Muscle of arm (tissue), 12 donors: ENCODE measurements around the gene NXPH1. TPM values are rescaled to one million over a fixed set of nuclear protein-coding genes. Genes with fewer than 3 reads are reported as not detected.

Experiments
- DNase-seq: peaks from one replicate; pipeline ENCODE4 v3.0.0-alpha.2; 2013
- polyA plus RNA-seq, 12 donors: library from polyadenylated mRNA; unstranded; fragments of 120-200 nt; gene quantifications; one replicate each; pipeline ENCODE4 v1.2.1, GENCODE V29; 2013; ENCODE audit not compliant: insufficient read length in 12 of 12

The NXPH1 gene
- polyA plus RNA-seq, 12 donors = 0.06 to 0.12 (median 0.12) TPM; not detected in 9

- DNase-seq = no peak
Observed at GRCh38 chr7:8590225-8590624, 156.8 kb downstream of the NXPH1 start.

GRCh38 chr7:8590791-8591190, 157.4 kb downstream of the NXPH1 start:
- DNase-seq = no peak

GRCh38 chr7:8591289-8591688, 157.9 kb downstream of the NXPH1 start:
- no peak for DNase-seq

- DNase-seq = no peak
Observed at GRCh38 chr7:8592167-8592566, 158.8 kb downstream of the NXPH1 start.

GRCh38 chr7:8594115-8594514, 160.7 kb downstream of the NXPH1 start:
- DNase-seq = no peak

- no peak for DNase-seq
Observed at GRCh38 chr7:8597565-8597964, 164.2 kb downstream of the NXPH1 start.

- no peak for DNase-seq
Observed at GRCh38 chr7:8601121-8601520, 167.7 kb downstream of the NXPH1 start.

GRCh38 chr7:8605221-8605620, 171.8 kb downstream of the NXPH1 start:
- no peak for DNase-seq

GRCh38 chr7:8612584-8612983, 179.2 kb downstream of the NXPH1 start:
- no peak for DNase-seq

GRCh38 chr7:8613191-8613590, 179.8 kb downstream of the NXPH1 start:
- DNase-seq = no peak

GRCh38 chr7:8615019-8615418, 181.6 kb downstream of the NXPH1 start:
- no peak for DNase-seq

- no peak for DNase-seq
Observed at GRCh38 chr7:8618441-8619070, 185.1 kb downstream of the NXPH1 start.

GRCh38 chr7:8620169-8620568, 186.8 kb downstream of the NXPH1 start:
- no peak for DNase-seq

- no peak for DNase-seq
Observed at GRCh38 chr7:8625612-8626011, 192.2 kb downstream of the NXPH1 start.

- DNase-seq = no peak
Observed at GRCh38 chr7:8627325-8627724, 193.9 kb downstream of the NXPH1 start.

GRCh38 chr7:8628656-8629055, 195.2 kb downstream of the NXPH1 start:
- DNase-seq = no peak

GRCh38 chr7:8629504-8629903, 196.1 kb downstream of the NXPH1 start:
- no peak for DNase-seq

- DNase-seq = no peak
Observed at GRCh38 chr7:8637322-8637721, 203.9 kb downstream of the NXPH1 start.

GRCh38 chr7:8638076-8638475, 204.7 kb downstream of the NXPH1 start:
- peak; percentile 7 for DNase-seq

- no peak for DNase-seq
Observed at GRCh38 chr7:8639668-8640067, 206.3 kb downstream of the NXPH1 start.

GRCh38 chr7:8640671-8641070, 207.3 kb downstream of the NXPH1 start:
- DNase-seq = no peak

- DNase-seq = no peak
Observed at GRCh38 chr7:8668627-8669500, 235.5 kb downstream of the NXPH1 start.

- DNase-seq = no peak
Observed at GRCh38 chr7:8669501-8669851, 236.1 kb downstream of the NXPH1 start.

- no peak for DNase-seq
Observed at GRCh38 chr7:8684426-8684825, 251.0 kb downstream of the NXPH1 start.
